NCI-H345 (cell line): ENCODE measurements around the gene SLC8A1.

Experiments used
- DNase-seq: peaks from one replicate; lab custom pipeline; 2025; lab: John Stamatoyannopoulos, UW

Gene SLC8A1

GRCh38 chr2:40304340-40304739 lies 147.6 kb downstream of the SLC8A1 start:
- DNase-seq: no peak

GRCh38 chr2:40303746-40304145 lies 148.1 kb downstream of the SLC8A1 start:
- DNase-seq: no peak

DNA sequence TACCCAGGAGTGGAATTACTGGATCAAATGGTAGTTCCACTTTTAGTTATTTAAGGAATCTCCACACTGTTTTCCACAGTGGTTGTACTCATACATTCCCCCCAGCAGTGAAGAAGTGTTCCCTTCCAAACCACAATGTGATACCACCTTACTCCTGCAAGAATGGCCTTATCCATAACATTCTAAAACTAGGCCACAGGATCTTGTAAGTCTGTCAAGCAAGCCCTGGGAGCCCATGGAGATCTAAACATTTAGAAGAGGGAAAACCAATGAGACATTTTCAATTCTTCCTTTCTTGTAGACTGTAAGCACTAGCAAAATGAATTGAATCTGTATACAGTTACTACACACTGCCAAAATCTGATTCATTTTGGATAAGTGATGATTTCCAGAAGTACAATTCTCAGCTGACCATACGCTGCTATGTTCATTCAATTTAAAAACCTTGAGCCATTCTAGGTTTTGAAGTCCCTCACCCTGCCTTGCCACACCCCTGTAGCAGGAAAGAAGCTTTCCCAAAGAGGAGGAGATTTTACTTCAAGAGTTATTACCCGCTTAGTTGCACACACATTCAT lies 149.1 kb downstream of the SLC8A1 start:
- no peak for DNase-seq

DNA sequence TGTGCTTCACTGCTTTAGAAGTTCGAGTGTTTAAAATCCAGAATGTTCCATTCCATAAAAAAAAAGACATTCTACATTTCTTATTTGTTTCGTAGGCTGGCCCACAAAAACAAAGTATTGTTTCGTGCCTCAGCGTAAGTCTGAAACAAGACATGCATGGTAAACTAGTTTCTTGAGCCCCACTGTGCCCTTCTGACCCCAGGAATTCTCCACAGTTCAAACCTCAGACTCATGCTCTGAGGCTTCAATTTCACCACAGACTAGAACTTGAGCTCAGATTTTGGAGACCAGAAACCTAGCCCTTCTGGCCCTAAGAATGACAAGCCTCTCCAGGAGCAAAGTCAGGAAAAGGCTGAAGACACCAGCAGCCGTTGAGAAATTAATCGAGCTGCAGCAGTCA lies 151.5 kb downstream of the SLC8A1 start:
- no peak for DNase-seq

DNA sequence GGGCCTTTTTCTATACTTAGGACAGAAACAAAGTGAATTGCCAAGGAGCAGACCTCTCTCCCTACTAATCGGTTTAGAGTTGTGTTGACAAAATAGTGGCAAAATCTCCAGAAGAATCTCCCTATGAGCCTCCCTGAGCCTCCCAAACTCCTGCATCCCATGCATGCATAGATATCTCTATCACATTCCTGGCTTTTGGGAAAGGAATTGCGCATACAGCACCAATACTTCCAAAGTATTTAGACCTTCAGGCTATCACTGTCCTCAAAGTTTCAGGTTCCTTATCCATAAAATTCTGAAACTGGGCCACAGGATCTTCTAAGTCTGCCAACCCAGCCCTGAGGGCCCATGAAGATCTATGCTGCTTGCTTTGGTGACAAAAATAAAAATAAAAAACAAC lies 152.1 kb downstream of the SLC8A1 start:
- DNase-seq: no peak

- DNase-seq: no peak
These were observed 152.7 kb downstream of the SLC8A1 start for GRCh38 chr2:40299173-40299572.

- no peak for DNase-seq
These were observed 153.9 kb downstream of the SLC8A1 start for GRCh38 chr2:40298026-40298425.

GRCh38 chr2:40292291-40292690 lies 159.6 kb downstream of the SLC8A1 start:
- no peak for DNase-seq

DNA sequence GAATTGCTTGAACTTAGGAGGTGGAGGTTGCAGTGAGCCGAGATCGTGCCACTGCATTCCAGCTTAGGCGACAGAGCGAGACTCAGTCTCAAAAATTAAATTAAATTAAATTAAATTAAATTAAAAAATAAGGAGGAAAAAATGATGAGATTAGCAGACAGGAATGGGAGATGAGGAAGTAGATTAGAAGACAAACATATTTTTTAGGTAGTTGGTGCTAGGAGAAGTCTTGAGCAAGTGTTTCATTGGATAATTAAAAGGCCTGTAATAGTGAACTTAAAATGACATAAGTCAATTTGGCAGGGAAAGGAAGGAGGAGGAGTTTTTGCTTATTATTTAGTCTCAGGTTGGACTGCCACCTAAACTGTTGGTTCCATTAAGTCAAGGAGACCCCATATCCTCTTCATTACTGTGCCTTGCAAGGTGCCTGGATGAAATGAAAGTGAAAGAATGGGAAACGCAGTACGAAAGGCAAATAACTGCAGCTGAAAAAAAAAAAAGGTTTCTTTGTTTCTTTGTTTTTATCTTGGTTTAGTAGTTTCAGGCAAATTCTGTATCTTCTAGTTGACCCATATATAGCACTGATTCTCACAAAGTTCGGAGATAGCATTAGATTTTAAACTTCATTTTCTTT lies 162.0 kb downstream of the SLC8A1 start:
- no peak for DNase-seq

- DNase-seq: no peak
These were observed 164.1 kb downstream of the SLC8A1 start for GRCh38 chr2:40287773-40288172.

- peak; percentile 61 for DNase-seq
These were observed 164.7 kb downstream of the SLC8A1 start for GRCh38 chr2:40287195-40287594.

- DNase-seq: no peak
These were observed 165.2 kb downstream of the SLC8A1 start for GRCh38 chr2:40286721-40287120.

DNA sequence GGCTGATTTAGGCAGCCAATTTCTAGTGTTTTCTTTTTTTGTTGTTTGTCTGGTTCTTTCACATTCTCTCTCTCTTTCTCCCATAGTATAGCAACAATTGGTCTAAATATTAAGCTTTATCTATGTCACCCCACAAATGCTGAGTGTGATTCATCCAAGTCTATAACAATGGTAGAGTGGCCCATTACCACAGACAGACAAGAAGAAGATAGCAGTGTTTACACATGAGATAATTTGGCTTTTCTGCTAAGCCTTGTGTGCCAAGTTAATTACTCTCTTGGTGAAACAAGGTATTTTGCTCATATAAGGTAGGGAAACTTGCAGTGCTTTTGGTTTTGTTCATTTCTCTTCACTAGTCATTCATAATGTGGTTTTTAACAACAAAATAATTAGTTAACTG lies 166.5 kb downstream of the SLC8A1 start:
- DNase-seq: no peak

GRCh38 chr2:40284797-40285196 lies 167.1 kb downstream of the SLC8A1 start:
- DNase-seq: no peak

DNA sequence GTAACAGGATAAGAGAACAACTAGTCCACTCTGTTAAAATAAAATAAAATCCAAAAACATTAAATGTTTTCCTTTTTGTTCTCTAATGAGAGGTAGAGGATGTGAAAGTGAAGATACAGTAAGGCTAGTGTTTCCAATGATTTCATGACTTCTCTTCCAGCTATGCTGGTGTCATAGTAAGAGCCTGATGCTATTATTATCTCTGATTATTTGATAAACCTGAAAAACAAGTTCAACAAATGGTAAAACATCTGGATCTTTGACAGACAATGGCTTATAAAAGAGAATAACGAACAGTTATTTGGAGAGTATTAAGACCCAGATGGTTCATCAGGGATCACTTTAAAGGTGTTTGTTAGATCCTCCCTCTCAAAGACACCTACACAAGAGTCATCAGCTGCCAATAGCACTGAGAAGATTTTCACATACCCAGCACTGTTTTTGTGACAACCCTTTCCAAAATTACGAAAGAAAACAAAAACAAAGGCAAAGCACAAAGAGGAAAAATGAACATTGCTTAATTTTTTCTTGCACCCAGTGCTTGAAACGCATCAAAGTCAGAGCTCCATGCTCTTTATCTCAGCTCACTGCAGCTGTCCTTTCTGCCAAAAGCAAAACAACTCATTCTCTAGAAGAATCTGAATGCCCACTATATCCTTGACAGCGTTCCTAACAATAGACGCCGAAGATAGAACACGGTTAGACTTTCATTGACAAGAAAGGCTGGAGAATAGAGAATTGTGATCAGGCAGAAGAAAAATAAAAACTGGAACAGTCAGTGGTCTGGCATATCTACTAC lies 168.6 kb downstream of the SLC8A1 start:
- no peak for DNase-seq

DNA sequence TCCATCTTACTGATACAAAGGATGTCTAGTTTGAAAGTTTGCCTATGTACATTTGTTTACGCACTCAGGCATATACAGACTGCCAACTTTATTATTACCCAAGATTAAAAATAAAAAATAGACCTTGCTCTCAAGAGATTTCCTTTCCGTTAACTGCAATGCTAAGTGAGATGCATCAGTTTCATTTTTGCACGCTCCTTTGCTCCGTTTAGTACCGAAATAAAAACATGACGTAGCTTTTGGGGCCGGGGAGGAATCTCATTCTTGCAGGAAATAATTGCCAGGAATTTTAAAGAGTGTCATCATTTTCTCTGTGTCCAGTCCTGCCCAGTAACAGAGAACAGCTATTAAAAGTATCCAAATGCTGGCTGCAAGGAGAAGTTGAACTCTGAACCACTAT lies 169.5 kb downstream of the SLC8A1 start:
- no peak for DNase-seq

GRCh38 chr2:40281021-40281940 lies 170.6 kb downstream of the SLC8A1 start:
- no peak for DNase-seq

DNA sequence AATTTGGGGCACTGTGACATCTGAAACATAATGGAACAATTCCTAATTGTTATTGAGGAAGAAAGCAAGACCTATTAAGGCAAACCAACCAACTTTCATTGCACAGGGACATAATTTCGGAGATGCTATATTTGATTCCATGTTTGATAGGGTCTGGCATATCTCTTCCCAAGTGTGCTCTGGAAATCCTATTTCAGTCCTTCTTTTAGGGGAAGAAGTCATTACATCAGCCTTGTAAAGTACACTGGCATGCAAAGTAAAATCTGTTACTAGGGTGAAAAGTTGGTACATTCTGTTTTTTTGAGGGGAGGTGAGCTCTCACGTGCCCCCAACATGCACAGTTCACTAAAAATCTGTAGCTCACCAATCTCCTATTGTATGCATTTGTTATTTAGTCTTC lies 172.4 kb downstream of the SLC8A1 start:
- DNase-seq: no peak

DNA sequence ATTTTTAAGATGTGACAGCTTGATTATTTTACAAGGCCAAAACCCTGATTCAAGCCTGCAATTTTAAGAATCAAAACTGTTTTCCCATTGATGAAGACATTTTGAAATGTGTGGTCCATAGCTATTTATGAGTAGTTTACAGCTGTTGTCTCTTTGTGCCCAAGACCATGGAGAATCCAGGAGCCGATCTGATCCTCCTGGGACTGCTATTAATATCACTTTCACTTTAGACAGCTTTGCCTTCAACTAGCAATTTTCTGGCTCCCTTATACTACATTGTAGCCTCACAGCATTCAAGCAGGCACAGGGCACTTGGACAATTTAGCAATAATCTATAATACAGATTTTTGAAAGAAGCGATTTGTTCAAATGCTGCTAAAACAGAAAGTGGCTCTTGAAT lies 172.9 kb downstream of the SLC8A1 start:
- DNase-seq: no peak

DNA sequence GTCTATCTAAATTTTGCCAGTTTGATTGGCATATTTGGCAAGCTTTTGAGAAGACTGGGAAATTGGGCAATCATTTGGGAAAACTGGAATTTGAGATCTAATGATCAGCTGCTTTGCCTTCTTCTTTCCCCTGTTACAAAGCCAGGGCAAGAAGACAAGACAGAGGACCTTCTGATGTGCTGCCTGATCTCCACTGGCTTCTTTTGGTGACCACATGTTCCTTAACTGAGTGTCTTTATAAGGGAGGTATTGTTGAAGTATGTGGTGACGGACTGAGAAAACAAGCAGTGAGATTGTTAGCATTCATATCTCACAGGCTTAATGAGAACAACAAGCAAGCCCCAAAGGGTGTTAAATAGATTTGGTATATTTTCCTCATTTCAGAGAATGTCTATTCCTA lies 175.8 kb downstream of the SLC8A1 start:
- DNase-seq: no peak

DNA sequence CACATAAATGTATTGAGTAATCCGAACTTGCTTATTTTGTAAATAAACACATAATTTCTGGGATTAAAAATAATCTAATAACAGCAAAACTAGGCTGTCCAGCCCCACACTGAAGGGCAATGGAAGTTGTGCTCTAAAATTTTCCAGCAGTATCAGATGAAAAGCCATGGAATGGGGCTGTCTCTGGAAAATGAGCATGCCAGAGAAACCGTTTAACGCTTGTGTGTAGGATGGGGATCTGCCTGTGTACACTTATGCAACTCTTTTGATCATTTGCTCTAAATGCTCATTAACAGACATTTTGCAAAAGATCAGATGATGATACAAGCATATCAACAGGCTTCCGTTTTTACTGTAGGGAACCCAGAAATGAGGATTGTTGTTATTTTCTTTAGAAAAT lies 177.6 kb downstream of the SLC8A1 start:
- no peak for DNase-seq

DNA sequence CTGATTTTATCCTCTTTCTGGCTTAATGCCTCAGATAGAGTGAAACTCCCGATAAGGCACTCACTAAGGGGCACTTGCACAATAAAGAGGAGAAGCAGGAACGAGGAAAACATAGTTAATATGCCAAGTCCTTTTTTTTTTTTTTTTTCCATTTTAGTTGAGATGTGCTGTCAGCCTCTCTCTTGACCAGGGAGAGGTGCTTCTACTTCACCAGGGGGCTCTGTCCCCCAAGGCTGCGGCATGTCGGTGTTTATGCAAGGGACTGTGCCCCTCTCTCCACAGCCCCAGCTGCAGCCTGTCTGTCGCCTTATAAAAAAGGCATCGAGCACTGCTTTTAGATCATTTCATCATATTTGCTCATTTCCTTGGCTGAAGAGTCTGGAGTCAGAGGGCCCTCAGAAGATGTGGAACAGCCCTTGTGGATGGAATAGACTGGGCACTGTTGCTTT lies 178.1 kb downstream of the SLC8A1 start:
- DNase-seq: no peak
